NB4 (cell line): Measurements from ENCODE around the gene ELP6.

ENCODE experiments used
- CTCF ChIP-seq: IDR thresholded peaks from one replicate; pipeline ENCODE4 v1.5.1; 2012; ENCODE audit warnings: low read depth, low read length
- MAX ChIP-seq: IDR thresholded peaks from 2 replicates; pipeline ENCODE4 v1.6.1; 2011; ENCODE audit warnings: low read depth, low read length
- MYC ChIP-seq: IDR thresholded peaks from 2 replicates; pipeline ENCODE4 v1.6.1; 2011; ENCODE audit warnings: low read depth, low read length
- POLR2A ChIP-seq: IDR thresholded peaks from 2 replicates; pipeline ENCODE4 v1.6.1; 2011; ENCODE audit warnings: mild to moderate bottlenecking; ENCODE audit not compliant: insufficient read length; ENCODE audit errors: extremely low read depth

GRCh38 chr3:47533996-47534454 is 20.5 kb upstream of the ELP6 start:
- TF ChIP-seq CTCF (no peak), POLR2A (no peak), MAX (no peak), MYC (no peak)
